GM12864 (cell line): ENCODE data around the gene OR6S1.
"Not testable (repeated sequence)": the region's sequence is repeated elsewhere in the genome, so short reads cannot be mapped to it uniquely, and the experiment has no call there.

Source experiments
- DNase-seq: peaks from one replicate; pipeline ENCODE4 v3.0.0-alpha.2; 2011; ENCODE audit warnings: low read depth
- H3K4me3 ChIP-seq: 2 replicates; pipeline ENCODE4 v1.5.1; 2011; ENCODE audit warnings: mild to moderate bottlenecking, low read depth, low read length, control low read depth
- TF ChIP-seq, protein P1 (sequence below): IDR thresholded peaks from 2 replicates; pipeline ENCODE4 v1.5.1; 2011; ENCODE audit warnings: low read depth, mild to moderate bottlenecking, moderate library complexity, low read length, control low read depth, inconsistent platforms; ENCODE audit errors: missing control alignments

Gene OR6S1

GRCh38 chr14:20597108-20597507 lies 44.4 kb downstream of the OR6S1 start:
- TF ChIP-seq, protein P1, sequence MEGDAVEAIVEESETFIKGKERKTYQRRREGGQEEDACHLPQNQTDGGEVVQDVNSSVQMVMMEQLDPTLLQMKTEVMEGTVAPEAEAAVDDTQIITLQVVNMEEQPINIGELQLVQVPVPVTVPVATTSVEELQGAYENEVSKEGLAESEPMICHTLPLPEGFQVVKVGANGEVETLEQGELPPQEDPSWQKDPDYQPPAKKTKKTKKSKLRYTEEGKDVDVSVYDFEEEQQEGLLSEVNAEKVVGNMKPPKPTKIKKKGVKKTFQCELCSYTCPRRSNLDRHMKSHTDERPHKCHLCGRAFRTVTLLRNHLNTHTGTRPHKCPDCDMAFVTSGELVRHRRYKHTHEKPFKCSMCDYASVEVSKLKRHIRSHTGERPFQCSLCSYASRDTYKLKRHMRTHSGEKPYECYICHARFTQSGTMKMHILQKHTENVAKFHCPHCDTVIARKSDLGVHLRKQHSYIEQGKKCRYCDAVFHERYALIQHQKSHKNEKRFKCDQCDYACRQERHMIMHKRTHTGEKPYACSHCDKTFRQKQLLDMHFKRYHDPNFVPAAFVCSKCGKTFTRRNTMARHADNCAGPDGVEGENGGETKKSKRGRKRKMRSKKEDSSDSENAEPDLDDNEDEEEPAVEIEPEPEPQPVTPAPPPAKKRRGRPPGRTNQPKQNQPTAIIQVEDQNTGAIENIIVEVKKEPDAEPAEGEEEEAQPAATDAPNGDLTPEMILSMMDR, result no peak
- H3K4me3 ChIP-seq, result no peak overlapping the region
- no peak for DNase-seq

DNA sequence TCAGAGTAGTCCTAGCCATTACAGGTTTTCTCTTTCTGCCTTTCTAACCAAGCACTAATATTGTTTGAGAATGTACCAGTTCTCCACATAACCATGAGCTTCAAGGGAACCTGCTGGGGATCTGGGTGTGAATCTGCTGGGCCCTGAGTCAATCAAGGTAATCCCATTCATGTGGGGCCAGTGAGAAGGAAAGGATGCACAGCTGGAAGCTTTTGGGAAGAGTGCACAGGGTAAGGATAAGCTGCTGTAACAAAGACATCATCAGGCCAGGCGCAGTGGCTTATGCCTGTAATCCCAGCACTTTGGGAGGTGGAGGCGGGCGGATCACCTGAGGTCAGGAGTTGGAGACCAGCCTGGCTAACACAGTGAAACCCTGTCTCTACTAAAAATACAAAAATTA lies 45.8 kb downstream of the OR6S1 start:
- not testable (repeated sequence) for DNase-seq, H3K4me3 ChIP-seq

DNA sequence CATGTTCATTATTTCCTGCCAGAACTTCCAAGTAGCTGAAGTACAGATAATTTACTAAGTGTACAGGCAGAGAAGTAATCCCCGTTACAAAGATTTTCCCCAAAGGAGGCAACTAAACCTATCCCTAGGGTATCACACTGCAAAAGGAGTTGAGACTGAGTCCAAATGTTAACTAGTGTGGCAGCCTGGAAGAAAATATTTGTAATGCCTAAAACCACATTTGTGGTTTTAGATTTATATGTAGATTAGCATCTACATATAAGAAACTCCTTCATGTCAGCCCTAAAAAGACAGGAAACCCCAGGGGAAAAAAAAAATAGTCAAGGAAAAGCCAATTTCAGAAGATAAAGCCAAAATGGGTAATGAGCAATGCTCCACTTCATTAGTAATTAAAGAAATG lies 48.9 kb downstream of the OR6S1 start:
- TF ChIP-seq, protein P1, result no peak
- DNase-seq, result no peak
- H3K4me3 ChIP-seq, result no peak overlapping the region

DNA sequence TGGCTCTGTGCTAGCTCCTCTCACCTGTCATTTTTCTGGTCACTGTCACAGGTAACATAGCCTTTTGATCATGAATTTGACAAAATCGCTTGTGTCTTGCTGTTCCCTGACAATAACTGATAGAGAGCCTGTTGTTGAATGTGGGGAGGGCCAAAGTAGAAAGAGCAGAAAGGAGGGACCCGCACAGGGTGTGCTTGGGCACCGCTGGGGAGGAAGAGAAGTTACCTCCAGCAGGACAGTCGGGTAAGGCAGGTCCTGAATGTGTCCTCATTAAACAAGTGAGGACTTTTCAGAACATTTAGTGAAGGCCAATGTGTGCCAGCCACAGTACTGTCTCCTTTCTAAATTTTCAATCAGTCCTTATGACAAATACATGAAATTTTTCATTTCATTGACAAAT lies 50.3 kb downstream of the OR6S1 start, which contains the start of gene RNASE12:
TSS of gene RNASE12 (minus strand) at position 142 of the 400 bp plus-strand sequence. CDS start 653 bp downstream, outside the sequence.
- TF ChIP-seq, protein P1, result no peak
- no peak within 1 kb of the TSS for H3K4me3 ChIP-seq
- DNase-seq, result no peak
